ENCODE measurements around the gene EPN1.

The EPN1 gene

DNA sequence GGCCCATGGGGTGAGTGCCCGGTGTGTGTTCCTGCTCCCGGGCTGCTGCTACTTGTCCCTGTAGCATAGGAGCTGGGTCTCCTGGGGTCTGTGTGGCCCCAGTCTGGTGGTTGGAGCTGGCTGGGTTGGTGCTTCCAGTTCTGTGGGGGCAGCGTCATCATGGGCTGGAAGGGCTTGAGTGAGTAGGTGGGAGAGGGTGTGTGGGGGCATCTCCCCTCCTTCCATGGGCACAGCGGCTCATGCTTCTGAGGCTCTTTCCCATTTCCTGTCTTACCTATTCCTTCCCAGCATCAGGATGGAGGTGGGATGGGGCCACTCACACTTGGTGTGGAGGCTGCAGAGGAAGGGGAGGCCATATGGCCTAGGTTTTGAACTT lies 8.0 kb upstream of the EPN1 start:
- no peaks in the 10 kb centered on the region for H3K9me3 ChIP-seq
- H3K4me3 ChIP-seq (ENCODE audit: low read depth in 1 of 2, low read length in 1 of 2) = no peak overlapping the region
- no peaks in the 10 kb centered on the region for H3K27me3 ChIP-seq
- H3K36me3 ChIP-seq = peaks cover 99% of the 10 kb centered on the region
- TF ChIP-seq, protein P1, sequence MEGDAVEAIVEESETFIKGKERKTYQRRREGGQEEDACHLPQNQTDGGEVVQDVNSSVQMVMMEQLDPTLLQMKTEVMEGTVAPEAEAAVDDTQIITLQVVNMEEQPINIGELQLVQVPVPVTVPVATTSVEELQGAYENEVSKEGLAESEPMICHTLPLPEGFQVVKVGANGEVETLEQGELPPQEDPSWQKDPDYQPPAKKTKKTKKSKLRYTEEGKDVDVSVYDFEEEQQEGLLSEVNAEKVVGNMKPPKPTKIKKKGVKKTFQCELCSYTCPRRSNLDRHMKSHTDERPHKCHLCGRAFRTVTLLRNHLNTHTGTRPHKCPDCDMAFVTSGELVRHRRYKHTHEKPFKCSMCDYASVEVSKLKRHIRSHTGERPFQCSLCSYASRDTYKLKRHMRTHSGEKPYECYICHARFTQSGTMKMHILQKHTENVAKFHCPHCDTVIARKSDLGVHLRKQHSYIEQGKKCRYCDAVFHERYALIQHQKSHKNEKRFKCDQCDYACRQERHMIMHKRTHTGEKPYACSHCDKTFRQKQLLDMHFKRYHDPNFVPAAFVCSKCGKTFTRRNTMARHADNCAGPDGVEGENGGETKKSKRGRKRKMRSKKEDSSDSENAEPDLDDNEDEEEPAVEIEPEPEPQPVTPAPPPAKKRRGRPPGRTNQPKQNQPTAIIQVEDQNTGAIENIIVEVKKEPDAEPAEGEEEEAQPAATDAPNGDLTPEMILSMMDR (IDR thresholded peaks at IDR 0.05) = no peak
- no peak overlapping the region for H3K27ac ChIP-seq
- H3K4me1 ChIP-seq (ENCODE audit: control insufficient read depth in 1 of 2, insufficient read depth in 1 of 2, low read depth in 1 of 2, low read length in 1 of 2) = no peaks in the 10 kb centered on the region

DNA sequence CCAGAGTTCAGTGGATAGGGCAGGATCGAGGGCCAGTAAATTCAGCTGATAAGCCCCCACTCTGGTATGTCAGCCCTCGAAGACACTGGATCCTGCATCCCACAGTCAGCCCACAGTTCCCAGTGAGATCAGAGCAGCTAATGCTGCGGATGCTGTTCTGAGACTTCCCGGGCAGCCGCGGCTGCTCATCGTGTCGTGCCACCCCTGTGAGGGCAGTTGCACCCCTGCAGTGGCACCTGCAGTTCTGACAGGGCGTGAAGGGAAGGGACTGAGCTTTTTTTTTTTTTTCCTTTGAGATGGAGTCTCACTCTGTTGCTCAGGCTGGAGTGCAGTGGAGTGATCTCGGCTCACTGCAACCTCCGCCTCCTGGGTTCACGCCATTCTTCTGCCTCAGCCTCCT lies 7.5 kb upstream of the EPN1 start:
- Histone ChIP-seq H3K4me3 (ENCODE audit: low read depth in 1 of 2, low read length in 1 of 2) (no peak overlapping the region), H3K27ac (no peak overlapping the region), H3K27me3 (no peaks in the 10 kb centered on the region), H3K4me1 (ENCODE audit: control insufficient read depth in 1 of 2, insufficient read depth in 1 of 2, low read depth in 1 of 2, low read length in 1 of 2) (no peaks in the 10 kb centered on the region), H3K36me3 (peaks cover 93% of the 10 kb centered on the region), H3K9me3 (no peaks in the 10 kb centered on the region)
- TF ChIP-seq, protein P1 (IDR thresholded peaks at IDR 0.05) = no peak

DNA sequence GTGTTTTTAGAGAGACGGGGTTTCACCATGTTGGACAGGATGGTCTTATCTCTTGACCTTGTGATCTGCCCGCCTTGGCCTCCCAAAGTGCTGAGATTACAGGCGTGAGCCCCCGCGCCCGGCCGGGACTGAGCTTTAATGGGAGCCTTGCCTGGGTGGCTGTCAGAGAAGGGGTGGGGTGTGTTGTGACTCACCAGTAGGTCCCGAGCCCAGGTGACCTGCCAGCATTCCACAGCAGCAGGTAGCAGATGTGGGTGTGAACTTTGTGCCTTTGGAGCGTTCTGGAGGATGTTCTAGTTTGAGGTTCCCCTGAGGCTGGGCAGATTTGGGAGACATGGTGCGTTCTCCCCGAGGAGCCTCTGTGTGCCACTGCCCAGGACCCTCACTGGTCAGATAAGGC lies 7.1 kb upstream of the EPN1 start:
- TF ChIP-seq, protein P1 (IDR thresholded peaks at IDR 0.05) = no peak
- H3K4me3 ChIP-seq (ENCODE audit: low read depth in 1 of 2, low read length in 1 of 2) = no peak overlapping the region
- H3K27me3 ChIP-seq = no peaks in the 10 kb centered on the region
- H3K9me3 ChIP-seq = no peaks in the 10 kb centered on the region
- H3K36me3 ChIP-seq = peaks cover 89% of the 10 kb centered on the region
- no peak overlapping the region for H3K27ac ChIP-seq
- no peaks in the 10 kb centered on the region for H3K4me1 ChIP-seq (ENCODE audit: control insufficient read depth in 1 of 2, insufficient read depth in 1 of 2, low read depth in 1 of 2, low read length in 1 of 2)

DNA sequence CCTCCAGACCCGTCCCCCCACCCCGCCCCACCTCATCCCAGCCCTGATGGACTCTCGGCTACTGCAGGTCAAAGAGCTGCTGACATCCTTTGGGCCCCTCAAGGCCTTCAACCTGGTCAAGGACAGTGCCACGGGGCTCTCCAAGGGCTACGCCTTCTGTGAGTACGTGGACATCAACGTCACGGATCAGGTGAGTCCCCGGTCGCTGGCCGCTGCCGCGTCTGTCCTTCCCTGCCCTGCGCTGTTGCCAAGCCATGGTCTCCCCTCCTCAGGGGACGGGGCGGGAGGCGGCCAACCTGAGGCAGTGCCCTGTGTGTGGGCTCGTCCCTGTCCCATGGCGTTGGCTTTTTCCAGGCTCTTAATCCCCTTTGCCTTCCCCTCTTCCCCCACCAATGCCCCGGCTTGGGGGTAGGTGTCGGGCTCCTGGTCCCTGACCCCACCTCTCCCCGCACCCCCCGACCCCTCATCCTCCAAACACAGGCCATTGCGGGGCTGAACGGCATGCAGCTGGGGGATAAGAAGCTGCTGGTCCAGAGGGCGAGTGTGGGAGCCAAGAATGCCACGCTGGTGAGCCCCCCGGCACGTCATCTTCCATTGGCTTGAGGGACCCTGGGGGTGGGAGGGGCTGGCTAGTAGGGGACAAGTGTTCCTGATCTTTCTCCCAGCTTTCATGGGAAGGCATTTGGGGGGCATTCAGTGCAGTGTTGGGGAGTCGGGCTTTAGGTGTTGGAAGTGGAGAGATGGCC lies 6.2 kb upstream of the EPN1 start:
- peaks cover 85% of the 10 kb centered on the region for H3K36me3 ChIP-seq
- no peaks in the 10 kb centered on the region for H3K9me3 ChIP-seq
- no peak overlapping the region for H3K27ac ChIP-seq
- H3K4me1 ChIP-seq (ENCODE audit: control insufficient read depth in 1 of 2, insufficient read depth in 1 of 2, low read depth in 1 of 2, low read length in 1 of 2) = no peaks in the 10 kb centered on the region
- H3K27me3 ChIP-seq = no peaks in the 10 kb centered on the region
- TF ChIP-seq, protein P1 (IDR thresholded peaks at IDR 0.05) = no peak
- no peak overlapping the region for H3K4me3 ChIP-seq (ENCODE audit: low read depth in 1 of 2, low read length in 1 of 2)

DNA sequence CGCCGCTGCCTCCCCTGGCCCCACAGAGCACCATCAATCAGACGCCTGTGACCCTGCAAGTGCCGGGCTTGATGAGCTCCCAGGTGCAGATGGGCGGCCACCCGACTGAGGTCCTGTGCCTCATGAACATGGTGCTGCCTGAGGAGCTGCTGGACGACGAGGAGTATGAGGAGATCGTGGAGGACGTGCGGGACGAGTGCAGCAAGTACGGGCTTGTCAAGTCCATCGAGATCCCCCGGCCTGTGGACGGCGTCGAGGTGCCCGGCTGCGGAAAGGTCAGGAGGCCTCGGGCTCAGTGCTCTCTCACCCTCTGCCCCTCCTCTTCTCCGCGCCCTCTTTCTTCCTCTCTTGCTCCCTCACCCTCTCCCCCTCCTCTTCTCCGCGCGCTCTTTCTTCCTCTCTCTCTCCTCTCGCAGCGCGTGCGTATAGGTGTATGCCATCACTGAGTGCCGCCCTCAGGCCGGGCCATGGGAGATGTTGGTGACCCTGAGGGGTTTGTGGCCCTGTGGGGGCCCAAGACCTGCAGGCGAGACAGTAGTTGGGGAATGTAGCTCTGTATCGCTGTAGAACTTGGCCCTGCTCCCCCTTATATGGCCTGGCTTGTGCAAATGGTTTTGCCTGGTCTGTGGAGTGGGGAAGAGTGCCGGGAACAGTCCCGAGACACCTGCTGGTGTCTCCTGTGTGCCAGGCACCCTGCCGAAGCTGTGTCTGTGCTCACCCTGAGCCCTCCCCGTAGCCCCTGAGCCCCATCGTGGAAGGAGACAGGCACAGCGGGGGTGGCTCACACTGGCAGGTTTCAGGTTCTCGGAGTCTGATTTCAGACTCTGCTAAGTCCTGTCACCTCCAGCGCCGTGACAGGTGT lies 5.4 kb upstream of the EPN1 start:
- no peak overlapping the region for H3K27ac ChIP-seq
- peaks cover 81% of the 10 kb centered on the region for H3K36me3 ChIP-seq

More for the DNA sequence above, 5.4 kb upstream of the EPN1 start:
- Histone ChIP-seq H3K9me3 (no peaks in the 10 kb centered on the region), H3K4me3 (ENCODE audit: low read depth in 1 of 2, low read length in 1 of 2) (no peak overlapping the region), H3K4me1 (ENCODE audit: control insufficient read depth in 1 of 2, insufficient read depth in 1 of 2, low read depth in 1 of 2, low read length in 1 of 2) (peaks cover 4 to 6% of the 10 kb centered on the region in 2 experiments), H3K27me3 (no peaks in the 10 kb centered on the region)
- TF ChIP-seq, protein P1 (IDR thresholded peaks at IDR 0.05) = no peak

Data from neutrophil (primary cell).